GM18867 (cell line): ENCODE measurements around the gene GSTA2.
"Not testable (repeated sequence)": the region's sequence is repeated elsewhere in the genome, so short reads cannot be mapped to it uniquely, and the experiment has no call there.

Source experiments
- ATAC-seq: cut with Tn5 transposase; IDR thresholded peaks from one replicate; pipeline ENCODE4 v1.9.1; 2021; ENCODE audit warnings: mild to moderate bottlenecking, moderate library complexity; ENCODE audit not compliant: unreplicated experiment

Gene GSTA2

DNA sequence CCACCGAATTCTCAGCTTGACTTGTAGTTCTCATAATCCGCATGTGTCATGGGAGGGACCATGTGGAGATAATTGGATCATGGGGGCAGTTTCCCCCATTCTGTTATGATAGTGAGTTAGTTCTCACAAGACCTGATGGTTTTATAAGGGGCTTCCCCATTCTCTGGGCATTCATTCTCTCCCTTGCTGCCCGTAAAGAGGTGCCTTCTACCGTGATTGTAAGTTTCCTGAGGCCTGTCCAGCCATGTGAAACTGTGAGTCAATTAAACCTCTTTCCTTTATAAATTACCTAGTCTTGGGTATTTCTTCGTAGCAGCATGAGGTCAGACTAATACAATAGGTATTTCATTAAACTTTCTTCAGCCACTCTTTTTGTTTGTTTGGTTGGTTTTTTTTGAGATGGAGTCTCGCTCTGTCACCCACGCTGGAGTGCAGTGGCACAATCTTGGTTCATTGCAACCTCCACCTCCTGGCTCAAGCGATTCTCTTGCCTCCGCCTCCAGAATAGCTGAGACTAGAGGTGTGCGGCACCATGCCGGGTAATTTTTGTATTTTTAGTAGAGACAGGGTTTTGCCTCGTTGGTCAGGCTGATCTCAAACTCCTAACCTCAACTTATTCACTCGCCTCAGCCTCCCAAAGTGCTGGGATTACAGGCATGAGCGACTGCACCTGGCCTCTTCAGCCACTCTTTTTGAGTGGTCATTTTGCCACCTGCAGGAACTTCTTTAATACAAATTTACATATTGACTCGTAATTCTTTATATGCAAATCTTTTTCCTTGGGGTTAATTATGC lies 36.3 kb downstream of the GSTA2 start:
- ATAC-seq: no peak

GRCh38 chr6:52726193-52726542 lies 37.1 kb downstream of the GSTA2 start:
- ATAC-seq: no peak

DNA sequence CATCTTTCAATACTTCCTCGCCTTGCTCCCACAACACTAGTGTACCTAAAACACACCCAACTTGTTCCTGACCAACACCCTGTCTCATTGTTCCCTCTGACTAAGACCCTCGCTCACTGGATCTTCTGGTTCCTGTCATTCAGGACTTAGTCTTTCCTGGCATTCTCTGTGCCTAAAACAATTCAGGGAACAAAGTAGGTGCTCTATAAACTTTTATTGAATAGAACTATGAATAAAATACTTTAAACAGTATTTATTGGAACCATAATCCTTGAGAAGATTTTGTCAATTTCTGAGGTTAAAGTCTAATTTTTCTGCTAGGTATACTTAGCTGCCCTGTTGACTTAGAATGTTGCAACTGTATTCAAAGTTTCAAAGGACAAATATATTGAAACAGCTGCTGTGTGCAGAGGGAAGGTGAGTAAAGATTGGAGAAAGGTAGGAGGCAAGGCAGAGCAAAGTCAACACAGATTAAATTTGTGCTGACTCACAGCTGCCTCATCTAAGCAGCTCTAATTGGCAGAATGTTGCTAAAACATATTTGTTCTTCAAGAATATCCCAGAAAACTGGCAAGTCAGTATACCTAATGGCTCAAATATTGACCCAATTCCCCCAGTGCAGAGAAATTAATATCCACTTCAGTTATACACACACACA lies 37.6 kb downstream of the GSTA2 start:
- no peak for ATAC-seq

- no peak for ATAC-seq
Measured at GRCh38 chr6:52725143-52725534, 38.1 kb downstream of the GSTA2 start.

- ATAC-seq: peak; percentile 99
Measured at GRCh38 chr6:52724406-52725121, 38.7 kb downstream of the GSTA2 start.

- ATAC-seq: no peak
Measured at GRCh38 chr6:52724042-52724405, 39.3 kb downstream of the GSTA2 start.

DNA sequence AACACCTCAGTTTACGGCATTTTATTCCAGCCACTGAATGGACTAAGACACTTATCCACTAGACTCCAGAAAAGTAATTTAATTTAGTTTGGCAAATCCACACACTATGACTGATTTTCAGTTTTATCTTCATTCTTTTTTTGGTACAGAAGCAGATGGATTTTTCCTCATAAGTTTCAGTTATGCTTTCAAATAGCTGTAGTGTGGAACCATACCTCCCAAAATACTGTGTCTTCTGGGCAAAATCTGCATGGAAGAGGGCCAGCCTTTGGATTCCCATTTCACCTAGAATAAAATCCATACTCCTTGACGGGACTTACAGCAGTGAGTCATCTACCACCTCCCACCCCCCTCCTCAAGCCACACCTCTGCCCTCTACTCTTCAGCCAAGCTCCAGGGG lies 43.0 kb downstream of the GSTA2 start:
- no peak for ATAC-seq

- no peak for ATAC-seq
Measured at GRCh38 chr6:52718550-52718949, 44.7 kb downstream of the GSTA2 start.

GRCh38 chr6:52714761-52715160 lies 48.5 kb downstream of the GSTA2 start:
- ATAC-seq: not testable (repeated sequence)

- no peak for ATAC-seq
Measured at GRCh38 chr6:52712136-52712535, 51.1 kb downstream of the GSTA2 start.

DNA sequence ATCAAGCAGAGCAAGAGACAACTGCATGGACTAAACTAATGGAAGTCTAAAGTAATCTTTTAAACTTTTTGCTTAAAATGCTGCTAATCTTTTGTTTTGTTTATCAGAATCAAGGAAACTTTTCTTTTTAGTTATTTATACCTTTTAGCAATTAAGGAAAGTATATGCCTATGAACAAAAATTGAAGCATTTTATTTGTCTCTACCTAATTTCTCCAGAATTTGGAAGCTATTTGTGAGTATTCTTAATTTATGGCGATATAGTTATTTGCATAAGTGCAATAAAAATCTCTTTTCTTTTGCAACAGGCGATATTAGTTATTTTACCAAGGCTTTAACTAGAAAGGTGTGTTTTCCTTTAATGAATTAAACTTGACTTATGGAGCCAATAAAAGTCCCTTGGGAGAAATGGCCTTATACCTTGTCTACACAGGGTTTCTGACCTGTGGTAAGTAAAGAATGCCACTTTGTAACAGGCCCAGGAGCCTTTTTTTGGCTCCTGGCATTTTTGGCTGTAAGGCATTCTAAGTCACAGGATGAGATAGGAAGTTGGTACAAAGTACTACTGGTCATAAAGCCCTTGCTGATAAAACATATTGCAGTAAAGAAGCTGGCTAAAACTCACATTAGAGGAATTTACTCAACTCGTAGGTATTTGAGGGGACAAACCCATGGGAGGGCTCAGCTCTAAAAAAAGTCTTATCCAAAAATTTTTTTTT lies 55.2 kb downstream of the GSTA2 start:
- no peak for ATAC-seq

GRCh38 chr6:52706001-52706400 lies 57.3 kb downstream of the GSTA2 start:
- ATAC-seq: no peak

DNA sequence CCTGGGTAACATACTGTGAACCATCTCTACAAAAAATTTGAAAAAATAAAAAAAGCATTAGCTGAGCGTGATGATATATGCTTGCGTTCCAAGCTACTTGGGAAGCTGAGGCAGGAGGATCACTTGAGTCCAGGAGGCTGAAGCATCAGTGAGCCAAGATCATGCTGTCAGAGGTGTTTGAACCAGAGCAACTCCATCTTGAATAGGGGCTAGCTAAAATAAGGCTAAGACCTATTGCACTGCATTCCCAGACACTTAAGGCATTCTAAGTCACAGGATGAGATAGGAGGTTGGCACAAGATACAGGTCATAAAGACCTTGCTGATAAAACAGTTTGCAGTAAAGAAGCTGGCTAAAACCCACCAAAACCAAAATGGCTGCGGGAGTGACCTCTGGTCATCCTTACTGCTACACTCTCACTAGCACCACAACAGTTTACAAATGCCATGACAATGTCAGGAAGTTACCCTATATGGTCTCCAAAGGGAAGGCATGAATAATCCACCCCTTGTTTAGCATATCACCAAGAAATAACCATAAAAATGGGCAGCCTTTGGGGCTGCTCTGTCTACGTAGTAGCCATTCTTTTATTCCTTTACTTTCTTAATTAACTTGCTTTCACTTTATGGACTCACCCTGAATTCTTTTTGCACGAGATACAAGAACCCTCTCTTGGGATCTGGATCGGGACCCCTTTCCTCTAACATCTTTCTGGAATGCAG lies 58.3 kb downstream of the GSTA2 start:
- ATAC-seq: not testable (repeated sequence)

- ATAC-seq: no peak
Measured at GRCh38 chr6:52704060-52704459, 59.2 kb downstream of the GSTA2 start.
